Esophagus muscularis mucosa (tissue), 4 donors: Measurements from ENCODE around the gene UBL4A. TPM values are rescaled to one million over a fixed set of nuclear protein-coding genes. Genes with fewer than 3 reads are reported as not detected.

ENCODE experiments used
- DNase-seq: peaks from one replicate; pipeline ENCODE4 v3.0.0-alpha.2; 2017; ENCODE audit errors: extremely low spot score
- H3K27ac ChIP-seq, 4 donors: fragments of 200-600 bp; sonication (generic); replicated peaks in 1 of 4; 1 replicate in 3 of 4; 2 replicates in 1 of 4; pipeline ENCODE4 v1.5.1; 2016 to 2019; ENCODE audit warnings: mild to moderate bottlenecking in 1 of 4
- H3K27me3 ChIP-seq, 4 donors: fragments of 200-600 bp; sonication (generic); one replicate each; pipeline versions ENCODE4 v1.5.1 to v1.6.0; 2016 to 2019
- H3K36me3 ChIP-seq, 4 donors: fragments of 200-600 bp; sonication (generic); one replicate each; pipeline ENCODE4 v1.5.1; 2016 to 2019
- H3K4me1 ChIP-seq, 4 donors: fragments of 200-600 bp; sonication (generic); one replicate each; pipeline ENCODE4 v1.5.1; 2016 to 2019
- H3K4me3 ChIP-seq, 4 donors: fragments of 200-600 bp; sonication (generic); 1 replicate in 2 of 4; 2 replicates in 2 of 4; pipeline ENCODE4 v1.5.1; 2016 to 2019; ENCODE audit warnings: mild to moderate bottlenecking in 4 of 4, moderate library complexity in 1 of 4
- H3K9me3 ChIP-seq, 4 donors: fragments of 200-600 bp; sonication (generic); 1 replicate in 3 of 4; 2 replicates in 1 of 4; pipeline ENCODE4 v1.5.1; 2016 to 2019
- CTCF ChIP-seq, 3 experiments: fragments of 200-600 bp in 2 of 3; fragments of 450-650 bp in 1 of 3; sonication (generic) in 2 of 3; IDR thresholded peaks; one replicate each; pipeline ENCODE4 v1.5.1; 2017 to 2019; ENCODE audit warnings: antibody characterized with exemption in 3 of 3, mild to moderate bottlenecking in 2 of 3, moderate library complexity in 1 of 3
- EP300 ChIP-seq: sonication (generic); formaldehyde crosslinking; IDR thresholded peaks from one replicate; pipeline ENCODE4 v1.6.1; 2017; ENCODE audit warnings: antibody characterized with exemption
- POLR2A ChIP-seq: fragments of 450-650 bp; IDR thresholded peaks from one replicate; pipeline ENCODE4 v1.6.1; 2017; ENCODE audit warnings: antibody characterized with exemption, moderate library complexity, mild to moderate bottlenecking, low read depth
- POLR2AphosphoS5 ChIP-seq, 2 donors: sonication (generic); formaldehyde crosslinking; IDR thresholded peaks; one replicate each; pipeline ENCODE4 v1.6.1; 2017; ENCODE audit warnings: antibody characterized with exemption in 2 of 2
- WGBS: methylation state at CpG from one replicate; pipeline ENCODE4 v1.1.5; 2018; 5-methylcytosine and 5-hydroxymethylcytosine counted together
- intact Hi-C: fragments of 100-400 bp; cut with DNase I; formaldehyde crosslinking; loops from one replicate; pipeline ENCODE4 v1.15.1; 2023
- total RNA-seq, 4 donors: library from RNA; depleted of rRNA; stranded (reverse); fragments of >200 nt; gene quantifications; one replicate each; pipeline versions ENCODE4 v1.1.0 to v1.2.1, GENCODE V29; 2016

Gene UBL4A
- total RNA-seq, 4 donors from 2014 or later = 41.7 to 75.8 (median 57.9) TPM

GRCh38 chrX:154470914-154471568 is 15.4 kb downstream of the UBL4A start:
- whole genome bisulfite sequencing = 85% methylated on average over 14 of the region's 23 CpGs
- DNase-seq = no peak
- Histone ChIP-seq H3K27ac (no peak overlapping the region), H3K4me3 (no peak overlapping the region), H3K9me3 (no peaks in the 10 kb centered on the region), H3K27me3 (no peaks in the 10 kb centered on the region), H3K36me3 (peaks cover 0 to 64% (median 41%) of the 10 kb centered on the region in 4 donors), H3K4me1 (no peaks in the 10 kb centered on the region)
- intact Hi-C loops = no loop called here
- TF ChIP-seq CTCF (IDR thresholded peaks at IDR 0.05) = no peak
- TF ChIP-seq POLR2A = no peak
- TF ChIP-seq EP300 = no peak
- no peak for TF ChIP-seq POLR2AphosphoS5 (IDR thresholded peaks at IDR 0.05)

GRCh38 chrX:154470434-154470833 is 16.0 kb downstream of the UBL4A start:
- Histone ChIP-seq H3K4me1 (no peaks in the 10 kb centered on the region), H3K4me3 (no peak overlapping the region), H3K9me3 (no peaks in the 10 kb centered on the region), H3K36me3 (peaks cover 0 to 70% (median 47%) of the 10 kb centered on the region in 4 donors), H3K27me3 (no peaks in the 10 kb centered on the region), H3K27ac (no peak overlapping the region)
- intact Hi-C loops = no loop called here
- TF ChIP-seq POLR2A (no peak), CTCF (IDR thresholded peaks at IDR 0.05) (no peak), POLR2AphosphoS5 (IDR thresholded peaks at IDR 0.05) (no peak), EP300 (no peak)
- WGBS = 89% methylated on average over 14 of the region's 14 CpGs
- no peak for DNase-seq

- TF ChIP-seq CTCF (IDR thresholded peaks at IDR 0.05) (no peak), EP300 (no peak), POLR2AphosphoS5 (IDR thresholded peaks at IDR 0.05) (no peak), POLR2A (no peak)
- Histone ChIP-seq H3K36me3 (peaks cover 0 to 75% (median 51%) of the 10 kb centered on the region in 4 donors), H3K4me3 (no peak overlapping the region), H3K27ac (no peak overlapping the region), H3K9me3 (no peaks in the 10 kb centered on the region), H3K4me1 (no peaks in the 10 kb centered on the region), H3K27me3 (no peaks in the 10 kb centered on the region)
- no peak for DNase-seq
- WGBS = 95% methylated on average over 16 of the region's 18 CpGs
- intact Hi-C loops = no loop called here
Observed at GRCh38 chrX:154469880-154470279, 16.5 kb downstream of the UBL4A start.

GRCh38 chrX:154469114-154469513 is 17.3 kb downstream of the UBL4A start:
- Histone ChIP-seq H3K9me3 (no peaks in the 10 kb centered on the region), H3K27ac (no peak overlapping the region), H3K4me1 (no peaks in the 10 kb centered on the region), H3K4me3 (no peak overlapping the region), H3K36me3 (peaks cover 0 to 82% (median 54%) of the 10 kb centered on the region in 4 donors), H3K27me3 (no peaks in the 10 kb centered on the region)
- TF ChIP-seq POLR2AphosphoS5 (IDR thresholded peaks at IDR 0.05) (no peak), POLR2A (no peak), CTCF (IDR thresholded peaks at IDR 0.05) (no peak), EP300 (no peak)
- WGBS = 87% methylated on average over 5 of the region's 9 CpGs
- intact Hi-C loops = no loop called here
- DNase-seq = no peak

GRCh38 chrX:154468217-154468616 is 18.2 kb downstream of the UBL4A start:
- Histone ChIP-seq H3K4me3 (no peak overlapping the region), H3K27me3 (no peaks in the 10 kb centered on the region), H3K36me3 (peaks cover 0 to 88% (median 57%) of the 10 kb centered on the region in 4 donors), H3K9me3 (no peaks in the 10 kb centered on the region), H3K4me1 (no peaks in the 10 kb centered on the region), H3K27ac (no peak overlapping the region)
- no peak for DNase-seq
- intact Hi-C loops = no loop called here
- WGBS = 92% methylated on average over 7 of the region's 23 CpGs
- TF ChIP-seq POLR2A = no peak
- no peak for TF ChIP-seq EP300
- no peak for TF ChIP-seq CTCF (IDR thresholded peaks at IDR 0.05)
- no peak for TF ChIP-seq POLR2AphosphoS5 (IDR thresholded peaks at IDR 0.05)
